Measurements from ENCODE around the gene ZNF132. TPM values are rescaled to one million over a fixed set of nuclear protein-coding genes. Genes with fewer than 3 reads are reported as not detected.
"Not testable (repeated sequence)": the region's sequence is repeated elsewhere in the genome, so short reads cannot be mapped to it uniquely, and the experiment has no call there.

Gene ZNF132
- total RNA-seq, 1 donor from 2014 or later = 0.28 TPM

- Mint-ChIP-seq H3K9me3 (peaks cover 8% of the 10 kb centered on the region), H3K4me3 (peak within 1 kb of the TSS; percentile 95), H3K36me3 (ENCODE audit: low read depth) (peaks cover 7% of the 10 kb centered on the region), H3K27me3 (ENCODE audit: low read depth) (peaks cover 17% of the 10 kb centered on the region), H3K27ac (ENCODE audit: unreplicated experiment) (peak within 1 kb of the TSS; percentile 43), H3K4me1 (peaks cover 19% of the 10 kb centered on the region)
- no peak for TF ChIP-seq CTCF (conservative IDR thresholded peaks at IDR 0.05)
- peak; percentile 92 for DNase-seq (ENCODE audit: low read depth, low spot score)
These were observed 11.6 kb upstream of the ZNF132 start, which contains the start of gene ZNF324B for GRCh38 chr19:58451358-58452101. ZNF324B (plus strand) TSS chr19:58451622; CDS start chr19:58453702, 2,080 bp downstream.

- peaks cover 7% of the 10 kb centered on the region for H3K36me3 Mint-ChIP-seq (ENCODE audit: low read depth)
- no peak for TF ChIP-seq CTCF (conservative IDR thresholded peaks at IDR 0.05)
- H3K27ac Mint-ChIP-seq (ENCODE audit: unreplicated experiment) = no peak overlapping the region
- no peak for DNase-seq (ENCODE audit: low read depth, low spot score)
- peaks cover 8% of the 10 kb centered on the region for H3K9me3 Mint-ChIP-seq
- peaks cover 19% of the 10 kb centered on the region for H3K4me1 Mint-ChIP-seq
- H3K27me3 Mint-ChIP-seq (ENCODE audit: low read depth) = peaks cover 19% of the 10 kb centered on the region
- peak overlapping the region; percentile 95 for H3K4me3 Mint-ChIP-seq
These were observed 11.0 kb upstream of the ZNF132 start for GRCh38 chr19:58450856-58451357.

DNA sequence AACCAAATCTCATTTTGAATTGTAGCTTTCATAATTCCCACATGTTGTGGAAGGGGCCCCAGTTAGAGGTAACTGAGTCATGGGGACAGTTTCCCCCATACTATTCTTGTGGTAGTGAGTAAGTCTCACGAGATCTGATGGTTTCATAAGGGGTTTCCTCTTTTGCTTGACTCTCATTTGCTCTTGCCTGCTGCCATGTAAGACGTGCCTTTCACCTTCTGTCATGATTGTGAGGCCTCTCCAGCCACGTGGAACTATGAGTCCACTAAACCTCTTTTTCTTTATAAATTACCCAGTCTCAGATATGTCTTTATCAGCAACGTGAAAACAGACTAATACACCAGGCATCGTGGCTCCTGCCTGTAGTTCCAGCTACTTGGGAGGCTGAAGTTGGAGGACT is 10.0 kb upstream of the ZNF132 start:
- not testable (repeated sequence) for H3K4me3 Mint-ChIP-seq; H3K36me3 Mint-ChIP-seq (ENCODE audit: low read depth); H3K9me3 Mint-ChIP-seq; DNase-seq (ENCODE audit: low read depth, low spot score); H3K27ac Mint-ChIP-seq (ENCODE audit: unreplicated experiment)
- peaks cover 19% of the 10 kb centered on the region for H3K4me1 Mint-ChIP-seq
- H3K27me3 Mint-ChIP-seq (ENCODE audit: low read depth) = peaks cover 19% of the 10 kb centered on the region

DNA sequence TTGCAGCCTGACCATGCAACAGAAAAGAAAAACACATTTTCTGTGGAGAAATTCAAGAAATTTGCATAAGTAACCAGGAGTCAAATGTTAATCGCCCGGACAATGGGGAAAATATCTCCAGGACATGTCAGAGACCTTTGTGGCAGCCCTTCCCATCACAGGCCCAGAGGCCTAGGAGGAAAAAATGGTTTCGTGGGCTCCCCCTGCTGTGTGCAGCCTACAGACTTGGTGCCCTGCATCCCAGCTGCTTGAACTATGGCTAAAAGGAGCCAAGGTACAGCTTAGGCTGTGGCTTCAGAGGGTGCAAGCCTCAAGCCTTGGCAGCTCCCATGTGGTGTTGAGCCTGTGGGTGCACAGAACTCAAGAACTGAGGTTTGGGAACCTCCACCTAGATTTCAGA is 8.9 kb upstream of the ZNF132 start:
- H3K27me3 Mint-ChIP-seq (ENCODE audit: low read depth) = peaks cover 19% of the 10 kb centered on the region
- DNase-seq (ENCODE audit: low read depth, low spot score); H3K4me3 Mint-ChIP-seq; H3K36me3 Mint-ChIP-seq (ENCODE audit: low read depth); H3K27ac Mint-ChIP-seq (ENCODE audit: unreplicated experiment); H3K9me3 Mint-ChIP-seq: not testable (repeated sequence)
- peaks cover 19% of the 10 kb centered on the region for H3K4me1 Mint-ChIP-seq

DNA sequence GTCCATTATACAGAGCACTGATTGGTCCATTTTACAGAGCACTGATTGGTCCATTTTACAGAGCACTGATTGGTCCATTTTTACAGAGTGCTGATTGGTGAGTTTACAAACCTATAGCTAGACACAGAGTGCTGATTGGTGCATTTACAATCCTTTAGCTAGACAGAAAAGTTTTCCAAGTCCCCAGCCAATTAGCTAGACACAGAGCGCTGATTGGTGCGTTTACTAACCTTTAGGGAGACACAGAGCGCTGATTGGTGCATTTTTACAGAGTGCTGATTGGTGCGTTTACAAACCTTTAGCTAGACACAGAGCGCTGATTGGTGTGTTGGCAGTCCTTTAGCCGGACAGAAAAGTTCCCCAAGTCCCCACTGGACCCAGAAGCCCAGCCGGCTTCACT is 3.0 kb upstream of the ZNF132 start:
- H3K27me3 Mint-ChIP-seq (ENCODE audit: low read depth); H3K4me3 Mint-ChIP-seq; H3K27ac Mint-ChIP-seq (ENCODE audit: unreplicated experiment); H3K4me1 Mint-ChIP-seq; DNase-seq (ENCODE audit: low read depth, low spot score): not testable (repeated sequence)
- H3K9me3 Mint-ChIP-seq = peaks cover 23% of the 10 kb centered on the region
- H3K36me3 Mint-ChIP-seq (ENCODE audit: low read depth) = peaks cover 24% of the 10 kb centered on the region

DNA sequence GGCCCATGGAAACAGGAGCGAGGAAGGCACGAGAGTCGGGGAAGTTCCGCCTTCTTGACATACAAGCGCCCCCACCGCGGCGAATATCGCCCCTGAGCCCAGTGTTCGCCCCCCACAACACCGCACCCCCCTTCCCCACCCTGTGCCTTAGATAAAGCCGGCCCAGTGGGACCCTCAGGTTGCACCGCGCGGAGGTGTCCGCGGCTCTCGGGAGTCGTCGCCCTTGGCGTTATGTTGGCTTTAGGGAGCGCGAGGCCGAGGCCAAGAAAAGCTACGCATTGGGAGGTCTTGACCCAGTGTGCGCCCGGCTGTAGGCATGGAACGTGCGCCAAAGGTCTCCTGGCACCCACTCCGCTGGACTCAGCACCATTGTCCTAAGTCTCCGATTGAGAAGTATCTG is 603 bp upstream of the ZNF132 start:
- Mint-ChIP-seq H3K4me1 (no peaks in the 10 kb centered on the region), H3K27me3 (ENCODE audit: low read depth) (peaks cover 5% of the 10 kb centered on the region), H3K36me3 (ENCODE audit: low read depth) (peaks cover 32% of the 10 kb centered on the region), H3K27ac (ENCODE audit: unreplicated experiment) (no peak overlapping the region), H3K9me3 (peaks cover 27% of the 10 kb centered on the region), H3K4me3 (peak overlapping the region; percentile 67)
- no peak for DNase-seq (ENCODE audit: low read depth, low spot score)
- TF ChIP-seq CTCF (conservative IDR thresholded peaks at IDR 0.05) = no peak

- no peak overlapping the region for H3K4me3 Mint-ChIP-seq
- H3K4me1 Mint-ChIP-seq = no peaks in the 10 kb centered on the region
- H3K36me3 Mint-ChIP-seq (ENCODE audit: low read depth) = peaks cover 55% of the 10 kb centered on the region
- no peak for DNase-seq (ENCODE audit: low read depth, low spot score)
- no peak overlapping the region for H3K27ac Mint-ChIP-seq (ENCODE audit: unreplicated experiment)
- peaks cover 34% of the 10 kb centered on the region for H3K9me3 Mint-ChIP-seq
- no peak for TF ChIP-seq CTCF (conservative IDR thresholded peaks at IDR 0.05)
- H3K27me3 Mint-ChIP-seq (ENCODE audit: low read depth) = peaks cover 5% of the 10 kb centered on the region
These were observed 5.7 kb downstream of the ZNF132 start for GRCh38 chr19:58434217-58434616.
